ENCODE results near the gene STPG2. TPM values are rescaled to one million over a fixed set of nuclear protein-coding genes. Genes with fewer than 3 reads are reported as not detected.
"Not testable (repeated sequence)": the region's sequence is repeated elsewhere in the genome, so short reads cannot be mapped to it uniquely, and the experiment has no call there.

The STPG2 gene
- total RNA-seq, 1 experiment from 2014 or later = not detected

DNA sequence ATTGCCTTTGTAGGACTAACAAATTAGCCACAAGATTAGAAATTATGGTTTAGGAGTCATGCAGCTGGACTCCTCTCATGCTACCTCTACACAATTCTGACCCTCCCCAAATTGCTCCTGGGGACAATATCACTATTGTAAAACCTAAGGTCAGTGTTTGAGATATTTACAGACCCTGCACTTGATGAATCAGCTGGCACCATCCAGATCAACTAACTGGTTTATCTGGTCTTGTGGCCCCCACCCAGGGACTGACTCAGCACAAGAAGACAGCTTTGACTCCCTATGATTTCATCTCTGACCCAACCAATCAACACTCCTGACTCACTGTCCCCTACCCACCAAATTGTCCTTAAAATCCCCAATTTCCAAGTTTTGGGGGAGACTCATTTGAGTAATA, 192.4 kb downstream of the STPG2 start:
- no peak for DNase-seq (ENCODE audit: low spot score)

- no peak for DNase-seq (ENCODE audit: low spot score)
These were observed 200.3 kb downstream of the STPG2 start for GRCh38 chr4:97942951-97943350.

GRCh38 chr4:97942137-97942536, 201.1 kb downstream of the STPG2 start:
- DNase-seq (ENCODE audit: low spot score) = no peak

DNA sequence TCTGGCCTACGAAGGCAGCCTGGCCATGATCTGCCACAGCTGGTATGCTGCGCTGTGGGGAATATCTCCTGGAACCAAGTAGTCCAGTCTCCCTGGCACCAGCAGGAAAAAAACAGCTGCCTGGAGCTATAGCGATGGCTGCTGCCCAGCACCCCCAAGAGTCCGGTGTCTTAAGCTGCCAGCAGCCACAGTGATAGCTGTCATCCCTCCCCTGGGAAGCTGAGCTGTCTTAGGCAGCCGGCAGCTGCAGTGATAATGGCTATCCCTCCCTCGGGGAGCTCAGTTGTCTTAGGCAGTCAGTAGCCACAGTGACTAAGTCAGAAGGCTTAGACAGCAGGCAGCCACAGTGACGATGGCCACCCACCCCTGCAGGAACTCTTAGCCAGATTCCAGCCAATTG, 205.1 kb downstream of the STPG2 start:
- DNase-seq (ENCODE audit: low spot score) = no peak

- no peak for DNase-seq (ENCODE audit: low spot score)
These were observed 218.8 kb downstream of the STPG2 start for GRCh38 chr4:97924341-97924958.

GRCh38 chr4:97923096-97923495, 220.2 kb downstream of the STPG2 start:
- no peak for DNase-seq (ENCODE audit: low spot score)

DNA sequence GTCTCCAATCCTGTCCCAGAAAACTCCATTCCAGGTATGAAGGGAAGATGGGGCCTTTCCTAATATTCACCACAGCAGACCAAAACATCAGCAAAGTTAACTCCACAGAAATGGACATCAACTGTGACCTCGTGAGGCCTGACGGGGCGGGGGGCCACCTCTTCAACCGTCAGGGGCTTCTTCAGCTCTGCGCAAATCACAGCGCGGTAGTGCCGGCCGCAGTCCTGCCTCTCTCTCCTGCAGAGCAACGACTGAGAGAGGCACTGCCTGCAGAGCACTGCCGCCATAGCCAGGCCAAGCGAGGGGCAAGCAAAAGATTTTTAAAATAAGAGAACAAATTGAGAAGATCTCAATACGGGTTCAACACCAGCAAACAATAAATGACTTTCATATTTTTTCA, 226.2 kb downstream of the STPG2 start:
- no peak for DNase-seq (ENCODE audit: low spot score)

DNA sequence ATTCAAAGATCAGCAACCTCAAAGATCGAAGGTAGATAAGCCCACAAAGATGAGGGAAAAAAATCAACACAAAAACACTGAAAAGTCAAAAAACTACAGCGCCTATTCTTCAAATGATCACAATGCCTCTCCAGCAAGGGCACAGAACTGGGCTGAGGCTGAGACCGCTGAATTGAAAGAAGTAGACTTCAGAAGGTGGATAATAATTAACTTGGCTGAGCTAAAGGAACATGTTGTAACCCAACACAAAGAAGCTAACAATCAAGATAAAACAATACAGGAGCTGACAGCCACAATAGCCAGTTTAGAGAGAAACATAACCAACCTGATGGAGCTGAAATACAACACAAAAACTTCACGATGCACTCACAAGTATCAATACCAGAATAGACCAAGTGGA, 231.1 kb downstream of the STPG2 start:
- DNase-seq (ENCODE audit: low spot score) = no peak

GRCh38 chr4:97911236-97911906, 231.9 kb downstream of the STPG2 start:
- DNase-seq (ENCODE audit: low spot score) = no peak

- peak; percentile 7 for DNase-seq (ENCODE audit: low spot score)
These were observed 233.3 kb downstream of the STPG2 start for GRCh38 chr4:97910005-97910404.

- not testable (repeated sequence) for DNase-seq (ENCODE audit: low spot score)
These were observed 239.7 kb downstream of the STPG2 start for GRCh38 chr4:97903436-97904189.

GRCh38 chr4:97900229-97900628, 243.0 kb downstream of the STPG2 start:
- no peak for DNase-seq (ENCODE audit: low spot score)

DNA sequence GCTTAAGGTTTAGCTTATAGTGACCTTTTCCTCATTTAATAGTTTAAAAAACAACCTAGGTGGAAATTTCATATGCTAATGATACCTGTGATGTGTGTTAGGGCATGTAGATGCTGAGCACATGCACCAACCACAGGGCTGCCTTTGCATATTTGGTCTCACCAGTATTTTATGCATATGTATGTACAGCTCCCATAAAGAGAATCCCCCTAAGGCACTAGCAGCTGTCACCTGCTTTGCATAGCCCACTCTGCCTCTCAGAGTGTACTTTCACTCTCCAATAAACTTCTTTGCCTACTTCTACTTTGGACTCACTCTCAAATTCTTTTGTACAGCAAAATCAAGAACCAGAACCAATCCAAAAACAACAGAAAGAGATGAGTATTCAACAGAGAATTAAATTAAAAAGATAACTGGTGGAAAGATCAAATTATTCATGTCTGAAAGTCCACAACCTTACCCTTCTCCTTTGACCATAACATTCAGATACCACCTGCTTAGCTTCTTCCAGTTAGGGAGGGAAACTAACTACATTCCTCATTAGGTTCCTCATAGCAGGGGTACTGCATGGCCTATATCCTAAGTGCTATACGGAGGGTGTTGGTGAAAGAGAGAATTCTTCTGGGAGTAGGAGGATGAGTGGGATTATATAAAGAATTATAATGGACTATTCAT, 250.5 kb downstream of the STPG2 start:
- DNase-seq (ENCODE audit: low spot score) = no peak

DNA sequence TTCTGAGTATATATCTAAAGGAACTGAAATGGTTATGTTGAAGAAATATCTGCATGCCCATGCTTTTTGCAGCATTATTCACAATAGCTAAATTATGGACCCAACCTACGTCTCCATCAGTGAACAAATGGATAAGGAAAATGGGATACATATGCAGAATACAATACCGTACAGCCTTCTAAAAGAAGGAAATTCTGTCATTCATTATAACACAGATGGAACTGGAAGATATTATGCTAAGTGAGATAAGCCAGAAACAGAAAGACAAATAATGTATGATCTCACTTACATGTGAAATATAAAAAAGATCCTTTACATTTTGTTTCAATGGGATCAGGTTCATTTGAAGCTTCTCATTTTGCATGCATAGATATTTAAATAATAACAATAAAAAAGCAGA, 263.3 kb downstream of the STPG2 start:
- no peak for DNase-seq (ENCODE audit: low spot score)

- DNase-seq (ENCODE audit: low spot score) = no peak
These were observed 275.2 kb downstream of the STPG2 start for GRCh38 chr4:97868097-97868496.

- no peak for DNase-seq (ENCODE audit: low spot score)
These were observed 275.7 kb downstream of the STPG2 start for GRCh38 chr4:97867557-97868091.

- no peak for DNase-seq (ENCODE audit: low spot score)
These were observed 276.3 kb downstream of the STPG2 start for GRCh38 chr4:97866821-97867556.

DNA sequence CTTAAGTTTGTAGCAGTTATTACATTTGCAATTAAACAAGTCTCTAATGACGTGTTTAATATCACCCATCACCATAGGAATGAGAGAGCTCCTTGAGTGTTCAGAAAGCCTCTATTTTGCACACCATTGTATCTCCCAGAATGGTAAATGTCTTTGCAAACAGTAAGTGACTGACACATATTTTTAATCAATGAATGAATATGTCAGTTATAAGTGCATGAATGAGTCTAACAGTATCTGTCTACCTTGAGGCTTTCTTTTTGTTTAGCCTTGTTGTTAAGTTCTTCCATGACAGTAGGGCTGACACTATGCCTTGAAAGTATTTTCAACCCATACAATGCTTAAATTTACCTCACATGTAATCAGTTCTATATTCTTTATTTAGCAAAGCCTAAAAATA, 292.2 kb downstream of the STPG2 start:
- DNase-seq (ENCODE audit: low spot score) = no peak

GRCh38 chr4:97845758-97846157, 297.5 kb downstream of the STPG2 start:
- no peak for DNase-seq (ENCODE audit: low spot score)

DNA sequence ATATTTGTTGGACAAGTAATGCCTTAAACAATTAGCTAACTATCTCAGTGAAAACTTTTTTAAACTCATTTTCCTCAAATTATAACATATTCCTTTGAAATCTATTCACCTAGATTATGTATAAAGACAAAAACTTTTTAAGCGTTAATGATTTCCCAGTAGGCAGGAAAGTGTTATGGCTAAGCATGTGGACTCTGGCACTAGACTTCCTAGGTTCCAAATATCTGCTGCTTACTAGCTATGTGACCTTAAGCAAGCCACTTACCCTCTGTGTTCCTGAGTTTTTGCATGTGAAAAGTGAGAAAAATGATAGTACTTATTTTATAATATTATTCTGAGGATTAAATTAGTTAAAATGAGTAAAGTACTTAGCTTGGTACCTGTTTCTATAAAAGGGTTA, 301.8 kb downstream of the STPG2 start:
- no peak for DNase-seq (ENCODE audit: low spot score)

GRCh38 chr4:97836662-97837061, 306.6 kb downstream of the STPG2 start:
- no peak for DNase-seq (ENCODE audit: low spot score)

Measured in HT-29 (cell line).